PC-3 (cell line): ENCODE data around the gene SLC1A3.

Source experiments
- EZH2 ChIP-seq: fragments of 300-600 bp; sonication (generic); IDR thresholded peaks from one replicate; pipeline ENCODE4 v1.6.1; 2017; ENCODE audit warnings: antibody characterized with exemption, mild to moderate bottlenecking, low read length; ENCODE audit not compliant: unreplicated experiment
- EZH2phosphoT487 ChIP-seq: fragments of 300-600 bp; sonication (generic); IDR thresholded peaks from 2 replicates; pipeline ENCODE4 v1.6.1; 2018; ENCODE audit warnings: mild to moderate bottlenecking, antibody characterized with exemption, low read length, borderline replicate concordance
- TF ChIP-seq, protein P1 (sequence below): fragments of 300-600 bp; sonication (generic); conservative IDR thresholded peaks from 2 replicates; pipeline ENCODE4 v1.5.1; 2017; ENCODE audit warnings: antibody characterized with exemption, low read depth, mild to moderate bottlenecking, low read length

DNA sequence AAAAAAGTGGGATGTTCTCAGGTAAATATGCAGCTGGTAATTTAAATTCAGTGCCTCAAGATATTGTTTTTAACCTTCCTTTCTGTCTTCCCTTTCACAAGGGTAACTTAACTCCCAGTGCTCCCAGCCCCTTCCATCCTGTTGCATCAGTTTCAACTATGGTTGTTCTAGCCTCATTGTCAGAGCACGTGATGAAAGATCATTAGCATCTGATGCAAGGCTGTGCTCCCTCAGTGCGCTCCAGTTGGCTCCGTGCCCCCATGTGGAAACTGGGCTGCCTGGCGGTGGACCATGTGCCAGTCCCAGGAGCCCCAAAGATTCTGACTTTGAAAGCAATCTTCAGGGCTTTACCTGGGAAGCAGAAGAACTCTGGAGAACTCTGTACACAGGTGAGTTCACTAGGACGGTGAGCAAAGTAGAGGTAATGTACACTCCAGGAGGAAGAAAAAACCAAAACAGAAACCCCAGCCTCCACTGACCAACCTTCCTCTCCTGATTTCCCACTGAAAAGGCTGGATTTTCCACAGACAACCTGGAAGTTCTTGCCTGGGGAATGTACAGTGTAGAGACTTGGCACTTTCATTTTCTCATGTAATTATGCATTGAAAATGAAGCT lies 96.9 kb downstream of the SLC1A3 start:
- TF ChIP-seq, protein P1, sequence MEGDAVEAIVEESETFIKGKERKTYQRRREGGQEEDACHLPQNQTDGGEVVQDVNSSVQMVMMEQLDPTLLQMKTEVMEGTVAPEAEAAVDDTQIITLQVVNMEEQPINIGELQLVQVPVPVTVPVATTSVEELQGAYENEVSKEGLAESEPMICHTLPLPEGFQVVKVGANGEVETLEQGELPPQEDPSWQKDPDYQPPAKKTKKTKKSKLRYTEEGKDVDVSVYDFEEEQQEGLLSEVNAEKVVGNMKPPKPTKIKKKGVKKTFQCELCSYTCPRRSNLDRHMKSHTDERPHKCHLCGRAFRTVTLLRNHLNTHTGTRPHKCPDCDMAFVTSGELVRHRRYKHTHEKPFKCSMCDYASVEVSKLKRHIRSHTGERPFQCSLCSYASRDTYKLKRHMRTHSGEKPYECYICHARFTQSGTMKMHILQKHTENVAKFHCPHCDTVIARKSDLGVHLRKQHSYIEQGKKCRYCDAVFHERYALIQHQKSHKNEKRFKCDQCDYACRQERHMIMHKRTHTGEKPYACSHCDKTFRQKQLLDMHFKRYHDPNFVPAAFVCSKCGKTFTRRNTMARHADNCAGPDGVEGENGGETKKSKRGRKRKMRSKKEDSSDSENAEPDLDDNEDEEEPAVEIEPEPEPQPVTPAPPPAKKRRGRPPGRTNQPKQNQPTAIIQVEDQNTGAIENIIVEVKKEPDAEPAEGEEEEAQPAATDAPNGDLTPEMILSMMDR, result no peak
- no peak for TF ChIP-seq EZH2phosphoT487
- TF ChIP-seq EZH2, result no peak
